Fibroblast of the aortic adventitia (primary cell): ENCODE results near the gene STAT6. TPM values are rescaled to one million over a fixed set of nuclear protein-coding genes. Genes with fewer than 3 reads are reported as not detected.

Source experiments
- DNase-seq: peaks from one replicate; pipeline ENCODE4 v3.0.0-alpha.2; 2010; ENCODE audit warnings: low read depth
- H3K4me3 ChIP-seq: 2 replicates; pipeline ENCODE4 v1.5.1; 2011; ENCODE audit warnings: low read depth, mild to moderate bottlenecking, control low read depth, low read length, moderate library complexity
- CTCF ChIP-seq: IDR thresholded peaks from 2 replicates; pipeline ENCODE4 v1.5.1; 2011; ENCODE audit warnings: mild to moderate bottlenecking, low read length, control low read depth, inconsistent platforms; ENCODE audit not compliant: insufficient read depth
- total RNA-seq: library from RNA; depleted of rRNA; stranded (reverse); fragments of >200 nt; gene quantifications from 2 replicates; pipeline ENCODE4 v1.2.3, GENCODE V29; 2012; ENCODE audit warnings: low replicate concordance

The STAT6 gene
- total RNA-seq, 1 donor = 102 TPM

- no peak for TF ChIP-seq CTCF
- DNase-seq = peak; percentile 63
- H3K4me3 ChIP-seq = no peak overlapping the region
Observed at GRCh38 chr12:57146092-57146491, 34.9 kb upstream of the STAT6 start.

GRCh38 chr12:57145460-57146059 is 34.4 kb upstream of the STAT6 start:
- DNase-seq = no peak
- H3K4me3 ChIP-seq = no peak overlapping the region
- no peak for TF ChIP-seq CTCF

- DNase-seq = no peak
- H3K4me3 ChIP-seq = no peak overlapping the region
- no peak for TF ChIP-seq CTCF
Observed at GRCh38 chr12:57143454-57143853, 32.3 kb upstream of the STAT6 start.

DNA sequence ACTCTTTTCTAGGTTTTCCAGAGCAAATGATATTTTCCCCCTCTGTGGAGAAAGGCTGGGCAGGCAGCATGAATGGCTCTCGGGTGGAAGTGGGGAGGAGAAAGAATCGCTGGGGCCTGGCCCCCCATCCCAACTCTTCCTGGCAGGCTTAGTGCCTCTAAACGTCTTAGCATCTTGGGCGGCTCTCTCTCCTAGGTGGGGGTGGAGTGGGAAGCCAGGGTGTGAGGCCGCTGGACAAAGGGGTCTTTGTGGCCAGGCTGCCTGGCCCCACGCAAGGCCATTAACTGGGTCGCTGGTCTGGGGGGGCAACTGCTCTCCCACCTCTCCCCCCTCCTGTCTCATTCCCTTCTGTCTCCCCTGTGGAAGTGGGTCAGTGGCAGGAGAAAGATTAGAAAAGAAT is 31.6 kb upstream of the STAT6 start:
- no peak overlapping the region for H3K4me3 ChIP-seq
- TF ChIP-seq CTCF = no peak
- no peak for DNase-seq

DNA sequence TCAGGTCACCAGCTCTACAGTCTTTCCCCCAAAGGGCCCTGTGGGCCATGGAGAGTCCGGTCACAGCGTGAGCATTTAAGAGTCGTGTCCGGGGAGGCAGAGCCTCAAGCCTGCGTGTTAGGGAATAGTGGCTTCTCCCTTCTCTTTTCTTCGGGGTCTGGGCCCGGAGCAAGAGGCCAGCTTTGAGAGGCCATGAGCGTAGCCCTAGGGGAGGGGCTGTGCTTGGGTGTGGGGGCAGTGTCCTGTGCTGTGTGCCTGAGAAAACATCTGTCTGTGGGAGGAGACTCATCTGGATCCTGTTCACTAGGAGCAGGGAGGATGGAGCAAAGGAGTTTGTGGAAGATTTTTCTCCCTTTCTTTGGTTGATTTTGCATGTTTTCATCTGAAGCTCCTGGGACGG is 31.0 kb upstream of the STAT6 start:
- TF ChIP-seq CTCF = no peak
- no peak overlapping the region for H3K4me3 ChIP-seq
- no peak for DNase-seq

- TF ChIP-seq CTCF = no peak
- no peak overlapping the region for H3K4me3 ChIP-seq
- DNase-seq = no peak
Observed at GRCh38 chr12:57141249-57141648, 30.1 kb upstream of the STAT6 start.
